Neural progenitor cell (in vitro differentiated cells): ENCODE measurements around the gene GPR62. TPM values are rescaled to one million over a fixed set of nuclear protein-coding genes. Genes with fewer than 3 reads are reported as not detected.

ENCODE experiments used
- DNase-seq: peaks from one replicate; pipeline ENCODE4 v3.0.0-alpha.2; 2016; ENCODE audit warnings: low spot score
- H2AFZ ChIP-seq: fragments of 200-600 bp; sonication (generic); replicated peaks from 2 replicates; pipeline ENCODE4 v1.6.1; 2016; ENCODE audit warnings: antibody characterized with exemption
- H3F3A ChIP-seq: fragments of 200-600 bp; sonication (generic); 2 replicates; pipeline ENCODE4 v1.6.1; 2016; ENCODE audit warnings: antibody characterized with exemption, low read depth
- H3K27ac ChIP-seq: fragments of 200-600 bp; sonication (generic); 2 replicates; pipeline ENCODE4 v1.5.1; 2016; ENCODE audit warnings: mild to moderate bottlenecking
- H3K27me3 ChIP-seq: fragments of 200-600 bp; sonication (generic); 2 replicates; pipeline ENCODE4 v1.6.1; 2016; ENCODE audit warnings: mild to moderate bottlenecking, moderate library complexity
- H3K36me3 ChIP-seq: fragments of 200-600 bp; sonication (generic); 2 replicates; pipeline ENCODE4 v1.5.1; 2016
- H3K4me1 ChIP-seq: fragments of 200-600 bp; sonication (generic); 2 replicates; pipeline ENCODE4 v1.6.1; 2016; ENCODE audit warnings: mixed run types
- H3K4me2 ChIP-seq: fragments of 200-600 bp; sonication (generic); 2 replicates; pipeline ENCODE4 v1.6.1; 2016
- H3K4me3 ChIP-seq: fragments of 200-600 bp; sonication (generic); 2 replicates; pipeline ENCODE4 v1.5.1; 2016
- H3K79me2 ChIP-seq: fragments of 200-600 bp; sonication (generic); 2 replicates; pipeline ENCODE4 v1.6.1; 2016; ENCODE audit warnings: low read depth
- H3K9ac ChIP-seq: fragments of 200-600 bp; sonication (generic); 2 replicates; pipeline ENCODE4 v1.6.1; 2016
- H3K9me3 ChIP-seq: fragments of 200-600 bp; sonication (generic); 2 replicates; pipeline ENCODE4 v1.5.1; 2016; ENCODE audit warnings: low read depth
- H4K20me1 ChIP-seq: fragments of 200-600 bp; sonication (generic); 2 replicates; pipeline ENCODE4 v1.6.1; 2016; ENCODE audit warnings: low read depth
- H3K27ac Mint-ChIP-seq: 3 replicates; pipeline ENCODE4 v1.8.0; 2021; ENCODE audit warnings: mixed read lengths
- H3K27me3 Mint-ChIP-seq: 2 replicates; pipeline ENCODE4 v1.8.0; 2022; ENCODE audit warnings: low read depth, mild to moderate bottlenecking, inconsistent platforms, moderate library complexity, mixed read lengths; ENCODE audit not compliant: insufficient read depth
- H3K36me3 Mint-ChIP-seq: 3 replicates; pipeline ENCODE4 v1.8.0; 2021; ENCODE audit warnings: mixed read lengths
- H3K4me1 Mint-ChIP-seq: 3 replicates; pipeline ENCODE4 v1.8.0; 2021; ENCODE audit warnings: mixed read lengths
- H3K4me3 Mint-ChIP-seq: 3 replicates; pipeline ENCODE4 v1.8.0; 2021; ENCODE audit warnings: mild to moderate bottlenecking, moderate library complexity, mixed read lengths
- H3K9me3 Mint-ChIP-seq: 3 replicates; pipeline ENCODE4 v1.8.0; 2020; ENCODE audit warnings: mixed read lengths
- CTCF ChIP-seq: fragments of 200-600 bp; sonication (generic); IDR thresholded peaks from 2 replicates; pipeline ENCODE4 v1.5.1; 2017; ENCODE audit warnings: antibody characterized with exemption, mild to moderate bottlenecking
- EZH2 ChIP-seq: fragments of 200-600 bp; sonication (generic); IDR thresholded peaks from 2 replicates; pipeline ENCODE4 v1.6.1; 2017; ENCODE audit warnings: antibody characterized with exemption, mild to moderate bottlenecking, moderate library complexity
- EZH2phosphoT487 ChIP-seq: fragments of 200-600 bp; sonication (generic); IDR thresholded peaks from 2 replicates; pipeline ENCODE4 v1.6.1; 2017; ENCODE audit warnings: antibody characterized with exemption
- total RNA-seq: library from RNA; depleted of rRNA; stranded (reverse); fragments of >200 nt; gene quantifications from 2 replicates; pipeline ENCODE4 v1.2.3, GENCODE V29; 2015; ENCODE audit warnings: low replicate concordance

The GPR62 gene
- total RNA-seq, 1 donor from 2014 or later: 0.21 TPM

- no peak overlapping the region for H3K27ac ChIP-seq
- H3K4me3 ChIP-seq: no peak overlapping the region
- no peaks in the 10 kb centered on the region for H3K36me3 ChIP-seq
- H3K27me3 Mint-ChIP-seq: peaks cover 10% of the 10 kb centered on the region
- H2AFZ ChIP-seq: no peak overlapping the region
- H3K9me3 ChIP-seq: no peaks in the 10 kb centered on the region
- no peaks in the 10 kb centered on the region for H3K36me3 Mint-ChIP-seq
- peaks cover 12% of the 10 kb centered on the region for H3K4me1 ChIP-seq
- no peaks in the 10 kb centered on the region for H3K9me3 Mint-ChIP-seq
- no peak overlapping the region for H3K9ac ChIP-seq
- no peak for DNase-seq
- peaks cover 18% of the 10 kb centered on the region for H3K27me3 ChIP-seq
- peaks cover 13% of the 10 kb centered on the region for H3K4me1 Mint-ChIP-seq
- no peak overlapping the region for H3K4me3 Mint-ChIP-seq
- peaks cover 25% of the 10 kb centered on the region for H3K79me2 ChIP-seq
- TF ChIP-seq EZH2phosphoT487: no peak
- TF ChIP-seq EZH2: no peak
- TF ChIP-seq CTCF: no peak
- no peak overlapping the region for H3K27ac Mint-ChIP-seq
- no peaks in the 10 kb centered on the region for H3F3A ChIP-seq
- no peak overlapping the region for H3K4me2 ChIP-seq
- peaks cover 13% of the 10 kb centered on the region for H4K20me1 ChIP-seq
Measured at GRCh38 chr3:51943451-51944391, 11.5 kb upstream of the GPR62 start.

- H2AFZ ChIP-seq: no peak overlapping the region
- no peak overlapping the region for H3K4me3 Mint-ChIP-seq
- H3K9me3 Mint-ChIP-seq: no peaks in the 10 kb centered on the region
Measured at GRCh38 chr3:51944451-51945021, 10.6 kb upstream of the GPR62 start.

More at GRCh38 chr3:51944451-51945021, 10.6 kb upstream of the GPR62 start:
- TF ChIP-seq EZH2: no peak
- TF ChIP-seq EZH2phosphoT487: no peak
- no peak for TF ChIP-seq CTCF
- Histone ChIP-seq H3K4me3 (no peak overlapping the region), H4K20me1 (peaks cover 13% of the 10 kb centered on the region), H3K79me2 (peaks cover 19% of the 10 kb centered on the region), H3K36me3 (no peaks in the 10 kb centered on the region), H3K9ac (no peak overlapping the region), H3K9me3 (no peaks in the 10 kb centered on the region), H3K4me1 (peaks cover 12% of the 10 kb centered on the region), H3F3A (no peaks in the 10 kb centered on the region), H3K27me3 (peaks cover 23% of the 10 kb centered on the region), H3K27ac (no peak overlapping the region), H3K4me2 (no peak overlapping the region)
- Mint-ChIP-seq H3K36me3 (no peaks in the 10 kb centered on the region), H3K27me3 (peaks cover 10% of the 10 kb centered on the region), H3K27ac (no peak overlapping the region), H3K4me1 (peaks cover 13% of the 10 kb centered on the region)
- no peak for DNase-seq
